Endothelial cell (in vitro differentiated cells): ENCODE results near the gene MBOAT1. TPM values are rescaled to one million over a fixed set of nuclear protein-coding genes. Genes with fewer than 3 reads are reported as not detected.

Experiments
- DNase-seq: peaks from one replicate; pipeline ENCODE4 v3.0.0; 2021; ENCODE audit warnings: low spot score
- H3K27ac Mint-ChIP-seq: one replicate; pipeline ENCODE4 v1.8.0; 2021; ENCODE audit warnings: mixed read lengths, inconsistent platforms; ENCODE audit not compliant: unreplicated experiment
- H3K27me3 Mint-ChIP-seq: one replicate; pipeline ENCODE4 v1.8.0; 2021; ENCODE audit warnings: mild to moderate bottlenecking, moderate library complexity, mixed read lengths, inconsistent platforms; ENCODE audit not compliant: unreplicated experiment
- H3K36me3 Mint-ChIP-seq: one replicate; pipeline ENCODE4 v1.8.0; 2021; ENCODE audit warnings: mild to moderate bottlenecking, low read depth, mixed read lengths, inconsistent platforms; ENCODE audit not compliant: unreplicated experiment
- H3K4me1 Mint-ChIP-seq: one replicate; pipeline ENCODE4 v1.8.0; 2021; ENCODE audit warnings: mild to moderate bottlenecking, mixed read lengths, inconsistent platforms; ENCODE audit not compliant: unreplicated experiment
- H3K4me3 Mint-ChIP-seq: one replicate; pipeline ENCODE4 v1.8.0; 2021; ENCODE audit warnings: mild to moderate bottlenecking, mixed read lengths, inconsistent platforms; ENCODE audit not compliant: unreplicated experiment
- H3K9me3 Mint-ChIP-seq: one replicate; pipeline ENCODE4 v1.8.0; 2021; ENCODE audit warnings: mixed read lengths, inconsistent platforms; ENCODE audit not compliant: unreplicated experiment
- CTCF ChIP-seq: fragments of 200-600 bp; sonication (generic); IDR thresholded peaks from one replicate; pipeline ENCODE4 v1.5.0; 2021; ENCODE audit warnings: antibody characterized with exemption; ENCODE audit not compliant: unreplicated experiment
- total RNA-seq: library from RNA; stranded (reverse); fragmentation: NEBNext Ultra II Directional; extraction: Animal tissue kit (Norgen Biotek cat#: 25700); gene quantifications from one replicate; pipeline ENCODE4 v1.2.1, GENCODE V29; 2021; ENCODE audit not compliant: unreplicated experiment

Gene MBOAT1
- total RNA-seq, 1 donor from 2014 or later, result 10.7 TPM

- H3K4me3 Mint-ChIP-seq, result no peak overlapping the region
- no peaks in the 10 kb centered on the region for H3K9me3 Mint-ChIP-seq
- no peak for TF ChIP-seq CTCF
- H3K36me3 Mint-ChIP-seq, result peaks cover 8% of the 10 kb centered on the region
- peaks cover 2% of the 10 kb centered on the region for H3K27me3 Mint-ChIP-seq
- H3K4me1 Mint-ChIP-seq, result peaks cover 18% of the 10 kb centered on the region
- DNase-seq, result no peak
- H3K27ac Mint-ChIP-seq, result no peak overlapping the region
Observed at GRCh38 chr6:20191992-20192391, 20.3 kb downstream of the MBOAT1 start.

GRCh38 chr6:20188630-20189075, 23.6 kb downstream of the MBOAT1 start:
- no peak for DNase-seq
- H3K27me3 Mint-ChIP-seq, result peaks cover 2% of the 10 kb centered on the region
- peak overlapping the region; percentile 59 for H3K27ac Mint-ChIP-seq
- peaks cover 14% of the 10 kb centered on the region for H3K36me3 Mint-ChIP-seq
- TF ChIP-seq CTCF, result no peak
- peaks cover 21% of the 10 kb centered on the region for H3K4me1 Mint-ChIP-seq
- H3K4me3 Mint-ChIP-seq, result no peak overlapping the region
- no peaks in the 10 kb centered on the region for H3K9me3 Mint-ChIP-seq

- Mint-ChIP-seq H3K9me3 (no peaks in the 10 kb centered on the region), H3K27ac (no peak overlapping the region), H3K4me1 (peaks cover 13% of the 10 kb centered on the region), H3K4me3 (no peak overlapping the region), H3K27me3 (peaks cover 1% of the 10 kb centered on the region), H3K36me3 (peaks cover 24% of the 10 kb centered on the region)
- no peak for DNase-seq
- TF ChIP-seq CTCF, result no peak
Observed at GRCh38 chr6:20186981-20187380, 25.3 kb downstream of the MBOAT1 start.

GRCh38 chr6:20183706-20184105, 28.6 kb downstream of the MBOAT1 start:
- TF ChIP-seq CTCF, result no peak
- Mint-ChIP-seq H3K9me3 (no peaks in the 10 kb centered on the region), H3K36me3 (peaks cover 23% of the 10 kb centered on the region), H3K27me3 (peaks cover 1% of the 10 kb centered on the region), H3K27ac (no peak overlapping the region), H3K4me1 (peaks cover 9% of the 10 kb centered on the region), H3K4me3 (no peak overlapping the region)
- DNase-seq, result no peak

GRCh38 chr6:20182926-20183521, 29.2 kb downstream of the MBOAT1 start:
- Mint-ChIP-seq H3K27ac (no peak overlapping the region), H3K36me3 (peaks cover 23% of the 10 kb centered on the region), H3K4me3 (no peak overlapping the region), H3K4me1 (peaks cover 3% of the 10 kb centered on the region), H3K9me3 (no peaks in the 10 kb centered on the region), H3K27me3 (peaks cover 1% of the 10 kb centered on the region)
- TF ChIP-seq CTCF, result no peak
- no peak for DNase-seq
